Measurements from ENCODE around the gene TRAK2. TPM values are rescaled to one million over a fixed set of nuclear protein-coding genes. Genes with fewer than 3 reads are reported as not detected.

TRAK2 gene
- total and polyA plus RNA-seq, 2 experiments from 2014 or later: 9.2 to 26.7 TPM

GRCh38 chr2:201342923-201343322 lies 108.3 kb downstream of the TRAK2 start:
- TF ChIP-seq, protein P1, sequence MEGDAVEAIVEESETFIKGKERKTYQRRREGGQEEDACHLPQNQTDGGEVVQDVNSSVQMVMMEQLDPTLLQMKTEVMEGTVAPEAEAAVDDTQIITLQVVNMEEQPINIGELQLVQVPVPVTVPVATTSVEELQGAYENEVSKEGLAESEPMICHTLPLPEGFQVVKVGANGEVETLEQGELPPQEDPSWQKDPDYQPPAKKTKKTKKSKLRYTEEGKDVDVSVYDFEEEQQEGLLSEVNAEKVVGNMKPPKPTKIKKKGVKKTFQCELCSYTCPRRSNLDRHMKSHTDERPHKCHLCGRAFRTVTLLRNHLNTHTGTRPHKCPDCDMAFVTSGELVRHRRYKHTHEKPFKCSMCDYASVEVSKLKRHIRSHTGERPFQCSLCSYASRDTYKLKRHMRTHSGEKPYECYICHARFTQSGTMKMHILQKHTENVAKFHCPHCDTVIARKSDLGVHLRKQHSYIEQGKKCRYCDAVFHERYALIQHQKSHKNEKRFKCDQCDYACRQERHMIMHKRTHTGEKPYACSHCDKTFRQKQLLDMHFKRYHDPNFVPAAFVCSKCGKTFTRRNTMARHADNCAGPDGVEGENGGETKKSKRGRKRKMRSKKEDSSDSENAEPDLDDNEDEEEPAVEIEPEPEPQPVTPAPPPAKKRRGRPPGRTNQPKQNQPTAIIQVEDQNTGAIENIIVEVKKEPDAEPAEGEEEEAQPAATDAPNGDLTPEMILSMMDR (IDR thresholded peaks at IDR 0.05; ENCODE audit: poor library complexity): no peak
- no peak for TF ChIP-seq EZH2phosphoT487 (IDR thresholded peaks at IDR 0.05; ENCODE audit: low read depth, severe bottlenecking, unreplicated experiment)
- no peak for TF ChIP-seq EZH2 (IDR thresholded peaks at IDR 0.05; ENCODE audit: borderline replicate concordance)
- Histone ChIP-seq H3K36me3 (replicated peaks; ENCODE audit: insufficient read depth, low read depth) (no peaks in the 10 kb centered on the region), H3K79me2 (no peaks in the 10 kb centered on the region), H4K20me1 (ENCODE audit: insufficient read depth, poor library complexity, severe bottlenecking) (no peaks in the 10 kb centered on the region), H3K4me1 (ENCODE audit: insufficient read depth) (no peaks in the 10 kb centered on the region), H3K27me3 (no peaks in the 10 kb centered on the region), H3K9me3 (ENCODE audit: low read depth) (no peaks in the 10 kb centered on the region), H3K9me2 (replicated peaks; ENCODE audit: insufficient read depth) (no peaks in the 10 kb centered on the region), H3K4me3 (no peak overlapping the region), H3K27ac (no peak overlapping the region), H2AFZ (no peak overlapping the region), H3K4me2 (no peak overlapping the region)
- no peak for DNase-seq (ENCODE audit: low spot score)
- WGBS (ENCODE audit: low lambda C conversion rate, missing lambda C conversion rate): 88% methylated on average over 2 of the region's 2 CpGs

GRCh38 chr2:201329409-201329808 lies 121.8 kb downstream of the TRAK2 start:
- H3K4me1 ChIP-seq (ENCODE audit: insufficient read depth): no peaks in the 10 kb centered on the region
- WGBS (ENCODE audit: low lambda C conversion rate, missing lambda C conversion rate): 78% methylated on average over 1 of the region's 1 CpG
- H3K9me2 ChIP-seq (replicated peaks; ENCODE audit: insufficient read depth): no peaks in the 10 kb centered on the region

GRCh38 chr2:201327678-201328077 lies 123.6 kb downstream of the TRAK2 start:
- no peaks in the 10 kb centered on the region for H3K27me3 ChIP-seq
- H4K20me1 ChIP-seq (ENCODE audit: insufficient read depth, poor library complexity, severe bottlenecking): no peaks in the 10 kb centered on the region
- no peak overlapping the region for H3K4me2 ChIP-seq
- no peak for TF ChIP-seq EZH2 (IDR thresholded peaks at IDR 0.05; ENCODE audit: borderline replicate concordance)
- TF ChIP-seq EZH2phosphoT487 (IDR thresholded peaks at IDR 0.05; ENCODE audit: low read depth, severe bottlenecking, unreplicated experiment): no peak
- TF ChIP-seq, protein P1 (IDR thresholded peaks at IDR 0.05; ENCODE audit: poor library complexity): no peak
- no peaks in the 10 kb centered on the region for H3K9me2 ChIP-seq (replicated peaks; ENCODE audit: insufficient read depth)
- no peaks in the 10 kb centered on the region for H3K9me3 ChIP-seq (ENCODE audit: low read depth)
- no peaks in the 10 kb centered on the region for H3K79me2 ChIP-seq
- 89% methylated on average over 3 of the region's 3 CpGs for WGBS (ENCODE audit: low lambda C conversion rate, missing lambda C conversion rate)
- H3K4me1 ChIP-seq (ENCODE audit: insufficient read depth): no peaks in the 10 kb centered on the region
- no peak overlapping the region for H3K27ac ChIP-seq
- H3K4me3 ChIP-seq: no peak overlapping the region
- no peak for DNase-seq (ENCODE audit: low spot score)
- H3K36me3 ChIP-seq (replicated peaks; ENCODE audit: insufficient read depth, low read depth): no peaks in the 10 kb centered on the region
- no peak overlapping the region for H2AFZ ChIP-seq

More at GRCh38 chr2:201329409-201329808, 121.8 kb downstream of the TRAK2 start:
- Histone ChIP-seq H3K4me2 (no peak overlapping the region), H3K9me3 (ENCODE audit: low read depth) (no peaks in the 10 kb centered on the region), H3K36me3 (replicated peaks; ENCODE audit: insufficient read depth, low read depth) (no peaks in the 10 kb centered on the region), H3K79me2 (no peaks in the 10 kb centered on the region), H3K4me3 (no peak overlapping the region), H3K27ac (no peak overlapping the region), H3K27me3 (no peaks in the 10 kb centered on the region), H4K20me1 (ENCODE audit: insufficient read depth, poor library complexity, severe bottlenecking) (no peaks in the 10 kb centered on the region), H2AFZ (no peak overlapping the region)
- no peak for DNase-seq (ENCODE audit: low spot score)
- TF ChIP-seq EZH2 (IDR thresholded peaks at IDR 0.05; ENCODE audit: borderline replicate concordance) (no peak), EZH2phosphoT487 (IDR thresholded peaks at IDR 0.05; ENCODE audit: low read depth, severe bottlenecking, unreplicated experiment) (no peak)
- TF ChIP-seq, protein P1 (IDR thresholded peaks at IDR 0.05; ENCODE audit: poor library complexity): no peak

Small RNAs within 50 kb of the gene (small RNA-seq; reads per million reads assigned to genes)
- not detected for gene RF00019

Other genes with a start within 250 kb of the TRAK2 start
- gene CASP8, start 190.9 kb downstream of the TRAK2 start, total RNA-seq: 24.4 and 27.7 TPM in 2 replicates
- 14.6 and 17.1 TPM in 2 replicates for gene CASP8, start 190.9 kb downstream of the TRAK2 start, polyA plus RNA-seq
- 0.80 and 1.2 TPM in 2 replicates for gene FLACC1, start 94.1 kb downstream of the TRAK2 start, total RNA-seq
- gene FLACC1, start 94.1 kb downstream of the TRAK2 start, polyA plus RNA-seq: 0.15 and 0.34 TPM in 2 replicates
- 62.5 and 70.8 TPM in 2 replicates for gene STRADB, start 282 bp upstream of the TRAK2 start, total RNA-seq
- 64.8 and 68.3 TPM in 2 replicates for gene STRADB, start 282 bp upstream of the TRAK2 start, polyA plus RNA-seq
- gene TMEM237, start 192.0 kb upstream of the TRAK2 start, total RNA-seq: 33.2 and 33.6 TPM in 2 replicates
- 26.9 TPM in 2 replicates for gene TMEM237, start 192.0 kb upstream of the TRAK2 start, polyA plus RNA-seq
- gene MPP4, start 247.2 kb upstream of the TRAK2 start, total RNA-seq: 0.77 TPM in 1 of 2 replicates, not detected in the other
- 0.19 TPM in 1 of 2 replicates, not detected in the other for gene MPP4, start 247.2 kb upstream of the TRAK2 start, polyA plus RNA-seq

Measured in hepatocyte (in vitro differentiated cells).